Left ventricle myocardium inferior (tissue), 1 donor: ENCODE measurements around the gene SUSD4. TPM values are rescaled to one million over a fixed set of nuclear protein-coding genes. Genes with fewer than 3 reads are reported as not detected.
"Not testable (repeated sequence)": the region's sequence is repeated elsewhere in the genome, so short reads cannot be mapped to it uniquely, and the experiment has no call there.

Source experiments
- DNase-seq: peaks from one replicate; pipeline ENCODE4 v3.0.0-alpha.2; 2020
- H3K27ac ChIP-seq: fragments of 200-600 bp; replicated peaks from 2 replicates; pipeline ENCODE4 v1.8.0; 2021
- H3K27me3 ChIP-seq: fragments of 200-600 bp; 2 replicates; pipeline ENCODE4 v1.8.0; 2021; ENCODE audit warnings: low read depth
- H3K36me3 ChIP-seq: fragments of 200-600 bp; 2 replicates; pipeline ENCODE4 v1.8.0; 2021
- H3K4me1 ChIP-seq: fragments of 200-600 bp; 2 replicates; pipeline ENCODE4 v1.8.0; 2021
- H3K4me3 ChIP-seq: fragments of 200-600 bp; 2 replicates; pipeline ENCODE4 v1.8.0; 2021; ENCODE audit warnings: mild to moderate bottlenecking, moderate library complexity
- H3K9me3 ChIP-seq: fragments of 200-600 bp; replicated peaks from 2 replicates; pipeline ENCODE4 v1.8.0; 2021
- intact Hi-C: fragments of 100-400 bp; cut with micrococcal nuclease; formaldehyde crosslinking; loops from one replicate; pipeline ENCODE4 v1.11.0; 2022
- total RNA-seq: library from RNA; stranded (reverse); fragmentation: NEBNext Ultra II Directional; extraction: Animal tissue kit (Norgen Biotek cat#: 25700); gene quantifications from one replicate; pipeline ENCODE4 v1.2.1, GENCODE V29; 2021
- TF ChIP-seq, protein P1 (sequence below): fragments of 200-600 bp; IDR thresholded peaks from 2 replicates; pipeline ENCODE4 v1.8.0; 2021; ENCODE audit warnings: antibody characterized with exemption, mild to moderate bottlenecking, borderline replicate concordance
- donor health status: DM: no; HTN: yes; CAD: no; lungs with severe emphysema.

The SUSD4 gene
- total RNA-seq, 1 donor from 2014 or later: 2.5 TPM

DNA sequence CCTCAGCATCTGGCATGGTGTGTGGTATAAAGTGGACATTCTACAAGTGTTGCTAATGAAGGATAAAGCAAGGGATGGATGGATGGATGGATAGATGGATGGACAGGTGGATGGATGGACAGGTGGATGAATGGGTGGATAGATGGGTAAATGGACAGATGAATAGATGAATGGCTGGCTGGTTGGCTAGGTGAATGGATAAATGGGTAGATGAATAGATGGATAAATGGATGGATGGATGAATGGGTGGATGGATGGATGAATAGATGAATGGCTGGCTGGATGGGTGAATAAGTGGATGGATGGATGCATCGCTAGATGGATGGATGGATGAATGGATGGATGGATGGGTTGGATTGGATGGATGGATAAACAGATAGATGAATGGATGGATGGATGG is 66.2 kb downstream of the SUSD4 start:
- no peaks in the 10 kb centered on the region for H3K36me3 ChIP-seq
- no peak overlapping the region for H3K27ac ChIP-seq
- H3K9me3 ChIP-seq: no peaks in the 10 kb centered on the region
- H3K4me1 ChIP-seq: no peaks in the 10 kb centered on the region
- H3K4me3 ChIP-seq: no peak overlapping the region
- peaks cover 3% of the 10 kb centered on the region for H3K27me3 ChIP-seq
- intact Hi-C loops: no loop called here
- no peak for DNase-seq
- TF ChIP-seq, protein P1, sequence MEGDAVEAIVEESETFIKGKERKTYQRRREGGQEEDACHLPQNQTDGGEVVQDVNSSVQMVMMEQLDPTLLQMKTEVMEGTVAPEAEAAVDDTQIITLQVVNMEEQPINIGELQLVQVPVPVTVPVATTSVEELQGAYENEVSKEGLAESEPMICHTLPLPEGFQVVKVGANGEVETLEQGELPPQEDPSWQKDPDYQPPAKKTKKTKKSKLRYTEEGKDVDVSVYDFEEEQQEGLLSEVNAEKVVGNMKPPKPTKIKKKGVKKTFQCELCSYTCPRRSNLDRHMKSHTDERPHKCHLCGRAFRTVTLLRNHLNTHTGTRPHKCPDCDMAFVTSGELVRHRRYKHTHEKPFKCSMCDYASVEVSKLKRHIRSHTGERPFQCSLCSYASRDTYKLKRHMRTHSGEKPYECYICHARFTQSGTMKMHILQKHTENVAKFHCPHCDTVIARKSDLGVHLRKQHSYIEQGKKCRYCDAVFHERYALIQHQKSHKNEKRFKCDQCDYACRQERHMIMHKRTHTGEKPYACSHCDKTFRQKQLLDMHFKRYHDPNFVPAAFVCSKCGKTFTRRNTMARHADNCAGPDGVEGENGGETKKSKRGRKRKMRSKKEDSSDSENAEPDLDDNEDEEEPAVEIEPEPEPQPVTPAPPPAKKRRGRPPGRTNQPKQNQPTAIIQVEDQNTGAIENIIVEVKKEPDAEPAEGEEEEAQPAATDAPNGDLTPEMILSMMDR: no peak

DNA sequence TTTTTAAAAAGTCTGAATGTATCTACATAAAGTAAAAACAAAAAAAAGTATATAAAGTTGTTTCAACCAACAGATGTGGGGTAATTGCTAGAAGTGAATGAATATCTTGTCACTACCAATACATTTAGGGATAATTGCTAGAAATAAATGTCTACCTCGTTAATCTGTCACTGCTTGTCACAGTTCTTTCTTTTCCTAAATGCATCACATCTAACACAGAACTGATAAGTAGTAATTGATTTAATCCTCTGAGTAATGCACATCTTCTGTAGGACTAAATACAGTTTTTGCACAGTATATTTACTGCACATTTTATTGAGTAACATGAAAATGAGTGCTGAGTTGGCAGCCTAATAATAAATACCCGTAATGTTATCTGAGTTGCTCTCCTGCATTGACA is 72.2 kb downstream of the SUSD4 start:
- Histone ChIP-seq H3K4me1 (no peaks in the 10 kb centered on the region), H3K36me3 (no peaks in the 10 kb centered on the region), H3K27ac (no peak overlapping the region), H3K9me3 (no peaks in the 10 kb centered on the region), H3K4me3 (no peak overlapping the region), H3K27me3 (peaks cover 7% of the 10 kb centered on the region)
- TF ChIP-seq, protein P1: no peak
- no peak for DNase-seq
- intact Hi-C loops: no loop called here

DNA sequence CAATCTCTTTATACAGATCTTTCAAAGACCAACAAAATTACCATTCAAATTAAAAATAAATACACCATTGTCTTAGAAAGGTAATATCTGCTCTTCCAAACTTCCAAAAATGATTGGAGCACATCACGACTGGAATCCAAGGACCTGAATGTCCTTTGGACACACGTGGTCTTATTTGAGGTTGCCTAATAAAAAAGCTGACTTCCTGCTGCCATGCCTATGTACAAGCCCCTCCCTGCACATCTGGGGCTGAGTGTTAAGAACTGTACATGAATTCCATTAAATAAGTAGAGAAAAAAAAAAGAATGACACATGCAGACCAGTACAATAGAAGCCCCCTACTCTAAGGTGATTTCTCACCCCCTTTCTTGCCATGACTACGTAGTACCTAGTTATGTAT is 73.6 kb downstream of the SUSD4 start:
- Histone ChIP-seq H3K36me3 (no peaks in the 10 kb centered on the region), H3K27me3 (peaks cover 7% of the 10 kb centered on the region), H3K27ac (no peak overlapping the region), H3K9me3 (peaks cover 5% of the 10 kb centered on the region), H3K4me3 (no peak overlapping the region), H3K4me1 (no peaks in the 10 kb centered on the region)
- TF ChIP-seq, protein P1: no peak
- DNase-seq: no peak
- intact Hi-C loops: no loop called here

DNA sequence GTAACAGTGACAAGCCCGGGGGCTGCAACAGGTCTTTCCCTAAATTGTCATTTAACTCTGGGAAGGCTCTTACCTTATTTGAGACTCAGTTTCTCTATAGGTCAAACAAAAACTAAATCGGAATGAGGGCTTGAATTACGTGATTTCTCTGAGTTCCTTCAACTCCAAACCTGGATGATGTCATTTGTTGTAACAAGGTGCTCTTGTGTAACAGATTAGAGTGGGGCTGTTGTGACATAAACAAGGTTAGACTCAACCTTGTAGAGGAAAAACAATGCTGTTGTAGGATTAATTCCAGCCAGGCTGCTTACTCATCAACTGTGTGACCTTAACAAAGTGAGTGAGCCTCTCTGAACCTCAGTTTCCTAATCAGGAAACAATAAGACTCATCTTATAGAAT is 74.4 kb downstream of the SUSD4 start:
- H3K9me3 ChIP-seq: peaks cover 7% of the 10 kb centered on the region
- no peak overlapping the region for H3K4me3 ChIP-seq
- H3K4me1 ChIP-seq: no peaks in the 10 kb centered on the region
- peaks cover 7% of the 10 kb centered on the region for H3K27me3 ChIP-seq
- DNase-seq: no peak
- no peaks in the 10 kb centered on the region for H3K36me3 ChIP-seq
- no peak overlapping the region for H3K27ac ChIP-seq
- intact Hi-C loops: no loop called here
- TF ChIP-seq, protein P1: no peak

DNA sequence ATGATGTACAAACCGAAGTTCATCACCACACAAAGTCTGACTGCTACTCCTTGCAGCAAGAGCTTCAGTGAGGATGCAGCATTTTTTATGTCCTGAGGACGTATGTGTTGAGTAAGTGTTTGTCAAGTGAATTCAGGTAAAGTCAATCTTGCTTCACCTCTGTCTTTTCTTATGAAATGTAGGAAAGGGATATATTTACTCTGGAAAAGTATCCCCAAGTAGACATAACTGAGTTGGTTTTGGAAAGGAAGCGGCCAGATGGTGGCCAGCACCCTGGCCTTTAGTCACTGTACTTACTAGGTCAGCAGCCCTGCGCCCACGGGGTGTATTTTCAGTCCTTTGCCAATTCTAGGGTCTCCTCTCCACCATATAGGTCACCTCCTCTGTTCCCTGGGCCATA is 75.2 kb downstream of the SUSD4 start:
- no peak for DNase-seq
- TF ChIP-seq, protein P1: no peak
- Histone ChIP-seq H3K27ac (no peak overlapping the region), H3K36me3 (no peaks in the 10 kb centered on the region), H3K27me3 (peaks cover 5% of the 10 kb centered on the region), H3K9me3 (peaks cover 7% of the 10 kb centered on the region), H3K4me3 (no peak overlapping the region), H3K4me1 (no peaks in the 10 kb centered on the region)
- intact Hi-C loops: no loop called here

DNA sequence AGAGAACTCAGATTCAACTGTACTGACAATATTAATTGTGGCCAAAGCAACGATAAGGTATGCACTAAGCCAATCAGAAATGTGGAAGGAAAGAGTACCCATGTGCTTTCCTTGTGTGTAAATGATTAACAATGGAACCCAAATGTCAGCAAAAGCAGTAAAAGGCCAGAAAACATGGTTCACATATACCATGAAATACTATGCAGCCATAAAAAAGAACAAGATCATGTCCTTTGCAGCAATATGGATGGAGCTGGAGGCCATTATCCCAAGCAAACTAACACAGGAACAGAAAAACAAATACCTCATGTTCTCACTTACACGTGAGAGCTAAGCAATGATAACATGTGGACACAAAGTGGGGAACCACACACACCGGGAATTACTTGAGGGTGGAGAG is 78.5 kb downstream of the SUSD4 start:
- no peaks in the 10 kb centered on the region for H3K36me3 ChIP-seq
- H3K4me1 ChIP-seq: no peaks in the 10 kb centered on the region
- no peak overlapping the region for H3K4me3 ChIP-seq
- intact Hi-C loops: no loop called here
- no peak overlapping the region for H3K27ac ChIP-seq
- DNase-seq: no peak
- peaks cover 16% of the 10 kb centered on the region for H3K9me3 ChIP-seq
- TF ChIP-seq, protein P1: no peak
- no peaks in the 10 kb centered on the region for H3K27me3 ChIP-seq

DNA sequence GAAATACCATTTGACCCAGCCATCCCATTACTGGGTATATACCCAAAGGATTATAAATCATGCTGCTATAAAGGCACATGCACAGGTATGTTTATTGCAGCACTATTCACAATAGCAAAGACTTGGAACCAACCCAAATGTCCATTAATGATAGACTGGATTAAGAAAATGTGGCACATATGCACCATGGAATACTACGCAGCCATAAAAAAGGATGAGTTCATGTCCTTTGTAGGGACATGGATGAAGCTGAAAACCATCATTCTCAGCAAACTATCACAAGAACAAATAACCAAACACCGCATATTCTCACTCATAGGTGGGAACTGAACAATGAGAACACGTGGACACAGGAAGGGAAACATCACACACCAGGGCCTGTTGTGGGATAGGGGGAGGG is 80.3 kb downstream of the SUSD4 start:
- DNase-seq, H3K27me3 ChIP-seq, H3K4me3 ChIP-seq, H3K4me1 ChIP-seq, intact Hi-C loops, H3K36me3 ChIP-seq, H3K27ac ChIP-seq: not testable (repeated sequence)
- H3K9me3 ChIP-seq: peaks cover 16% of the 10 kb centered on the region

DNA sequence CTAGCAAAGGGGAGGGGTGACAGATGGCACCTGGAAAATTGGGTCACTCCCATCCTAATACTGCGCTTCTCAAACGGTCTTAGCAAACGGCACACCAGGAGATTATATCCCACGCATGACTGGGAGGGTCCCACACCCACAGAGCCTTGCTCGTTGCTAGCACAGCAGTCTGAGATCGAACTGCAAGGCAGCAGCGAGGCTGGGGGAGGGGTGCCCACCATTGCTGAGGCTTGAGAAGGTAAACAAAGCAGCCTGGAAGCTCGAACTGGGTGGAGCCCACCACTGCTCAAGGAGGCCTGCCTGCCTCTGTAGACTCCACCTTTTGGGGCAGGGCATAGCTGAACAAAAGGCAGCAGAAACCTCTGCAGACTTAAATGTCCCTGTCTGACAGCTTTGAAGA is 85.7 kb downstream of the SUSD4 start:
- H3K4me1 ChIP-seq, H3K36me3 ChIP-seq, H3K27me3 ChIP-seq, intact Hi-C loops, DNase-seq, H3K9me3 ChIP-seq, H3K27ac ChIP-seq, H3K4me3 ChIP-seq: not testable (repeated sequence)
